CMK (cell line): ENCODE data around the gene CCL18.
"Not testable (repeated sequence)": the region's sequence is repeated elsewhere in the genome, so short reads cannot be mapped to it uniquely, and the experiment has no call there.

Experiments
- DNase-seq: peaks from one replicate; pipeline ENCODE4 v3.0.0-alpha.2; 2010; ENCODE audit warnings: low read depth

CCL18 gene

GRCh38 chr17:36104701-36105181 is 40.7 kb downstream of the CCL18 start:
- no peak for DNase-seq

DNA sequence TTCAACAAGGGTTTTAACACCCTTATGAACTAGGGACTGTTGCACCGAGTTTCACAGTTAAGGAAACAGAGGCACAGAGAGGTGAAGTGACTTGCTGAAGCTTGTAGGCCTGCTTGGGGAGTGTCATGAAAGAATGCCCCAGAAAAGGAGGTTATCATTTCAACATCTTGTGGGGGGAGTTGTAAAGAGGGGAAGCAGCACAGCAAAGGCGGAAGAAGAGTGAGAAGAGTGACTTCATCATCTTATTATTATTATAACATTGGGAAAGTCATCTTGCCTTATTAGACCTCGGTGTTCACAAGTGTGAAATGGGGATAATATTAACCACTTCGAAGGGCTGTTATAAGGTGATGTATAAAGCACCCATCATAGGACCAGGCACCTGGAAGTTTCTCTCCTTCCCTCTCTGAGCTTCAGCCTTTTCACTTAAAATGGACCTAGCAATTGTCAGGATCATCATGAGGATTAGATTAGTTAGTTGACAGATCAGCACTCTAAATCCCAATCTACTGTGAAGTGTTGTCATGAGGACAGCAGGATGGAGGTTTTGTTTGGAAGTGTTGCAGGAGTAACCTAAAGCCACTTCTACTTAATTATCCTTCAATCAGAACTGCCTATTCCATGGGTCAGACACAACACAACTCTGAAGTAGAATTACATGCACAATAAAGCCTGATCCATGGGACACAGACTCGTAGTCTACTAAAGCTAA is 41.9 kb downstream of the CCL18 start:
- no peak for DNase-seq

GRCh38 chr17:36106493-36106835 is 42.4 kb downstream of the CCL18 start:
- no peak for DNase-seq

DNA sequence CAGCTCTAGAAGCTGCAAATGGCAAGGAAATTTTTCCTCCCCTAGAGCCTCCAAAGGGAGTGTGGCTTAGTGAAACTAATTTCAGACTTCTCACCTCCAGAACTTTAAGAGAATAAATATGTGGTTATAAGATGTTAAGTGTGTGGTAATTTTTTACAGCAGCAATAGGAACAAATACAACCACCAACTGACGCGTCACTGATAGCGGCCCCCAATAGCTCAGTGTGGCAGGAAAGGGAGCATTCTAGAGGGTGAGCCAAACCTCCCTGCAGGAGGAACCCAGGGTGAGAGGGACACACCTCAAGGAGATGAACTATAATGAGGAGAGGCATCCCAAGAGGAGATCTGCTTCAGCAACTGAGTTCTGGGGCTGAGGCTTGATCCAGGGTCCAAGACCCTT is 43.6 kb downstream of the CCL18 start:
- no peak for DNase-seq

- DNase-seq, result not testable (repeated sequence)
These were observed 44.2 kb downstream of the CCL18 start for GRCh38 chr17:36108265-36108664.

DNA sequence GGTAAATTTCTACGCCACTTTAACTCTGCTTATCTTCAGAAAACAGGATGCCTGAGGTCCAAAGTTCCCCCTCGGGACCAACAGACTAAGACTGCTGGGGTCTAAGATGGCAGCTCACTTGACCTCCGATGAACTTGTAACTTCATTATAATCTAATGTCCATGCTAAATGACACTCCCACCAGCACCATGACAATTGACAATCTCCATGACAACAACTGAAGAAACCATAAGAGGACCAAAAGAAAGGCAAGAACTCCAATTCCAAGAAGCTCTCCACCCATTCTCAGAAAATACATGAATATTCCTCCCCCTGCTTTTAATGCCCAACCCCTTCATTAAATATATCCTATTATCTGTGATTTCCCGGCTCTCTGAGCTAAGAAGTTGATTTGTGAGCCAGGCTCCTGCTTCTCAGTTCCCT is 47.0 kb downstream of the CCL18 start:
- no peak for DNase-seq

DNA sequence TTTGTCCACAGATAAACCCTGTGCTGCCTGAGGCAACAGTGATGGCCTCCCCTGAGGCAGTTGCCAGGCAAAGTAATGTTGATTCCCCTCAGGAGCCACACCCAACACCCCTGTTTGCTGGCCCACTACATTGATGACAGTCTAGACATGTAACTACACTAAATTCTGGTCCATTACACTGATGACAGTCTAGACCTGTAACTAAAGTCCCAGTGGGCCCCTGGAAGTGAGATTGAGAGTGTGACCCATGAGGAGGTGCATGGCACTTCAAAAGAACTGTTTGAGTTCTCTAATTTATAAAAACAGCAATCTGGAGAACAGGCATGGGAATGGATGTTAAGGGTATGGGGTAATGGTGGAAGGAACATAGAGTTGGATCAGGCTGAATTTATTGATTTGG is 48.5 kb downstream of the CCL18 start:
- no peak for DNase-seq

GRCh38 chr17:36113131-36113530 is 49.1 kb downstream of the CCL18 start:
- DNase-seq, result not testable (repeated sequence)

DNA sequence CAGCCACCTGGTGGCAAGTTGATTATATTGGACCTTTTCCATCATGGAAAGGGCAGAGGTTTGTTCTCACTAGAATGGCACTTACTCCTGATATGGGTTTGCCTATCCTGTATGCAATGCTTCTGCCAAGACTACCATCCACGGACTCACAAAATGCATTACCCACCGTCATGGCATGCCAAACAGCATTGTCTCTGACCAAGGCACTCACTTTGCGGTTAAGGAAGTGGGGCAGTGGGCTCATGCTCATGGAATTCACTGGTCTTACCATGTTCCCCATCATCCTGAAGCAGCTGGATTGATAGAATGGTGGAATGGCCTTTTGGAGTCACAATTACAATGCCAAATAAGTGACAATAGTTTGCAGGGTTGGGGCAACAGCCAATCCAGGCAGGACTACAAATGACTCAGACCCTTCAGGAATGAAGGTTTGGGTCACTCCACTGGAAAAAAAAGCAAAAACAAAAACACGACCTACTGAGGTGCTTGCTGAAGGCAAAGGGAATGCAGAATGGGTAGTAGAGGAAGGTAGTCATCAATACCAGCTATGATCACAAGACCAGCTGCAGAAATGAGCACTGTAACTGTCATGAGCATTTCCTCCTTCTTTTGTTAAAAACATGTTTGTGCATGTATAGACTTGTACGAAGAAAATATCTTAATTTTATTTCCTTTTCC is 51.0 kb downstream of the CCL18 start:
- not testable (repeated sequence) for DNase-seq

- not testable (repeated sequence) for DNase-seq
These were observed 51.5 kb downstream of the CCL18 start for GRCh38 chr17:36115649-36115977.

GRCh38 chr17:36117505-36118382 is 53.7 kb downstream of the CCL18 start:
- DNase-seq, result no peak

DNA sequence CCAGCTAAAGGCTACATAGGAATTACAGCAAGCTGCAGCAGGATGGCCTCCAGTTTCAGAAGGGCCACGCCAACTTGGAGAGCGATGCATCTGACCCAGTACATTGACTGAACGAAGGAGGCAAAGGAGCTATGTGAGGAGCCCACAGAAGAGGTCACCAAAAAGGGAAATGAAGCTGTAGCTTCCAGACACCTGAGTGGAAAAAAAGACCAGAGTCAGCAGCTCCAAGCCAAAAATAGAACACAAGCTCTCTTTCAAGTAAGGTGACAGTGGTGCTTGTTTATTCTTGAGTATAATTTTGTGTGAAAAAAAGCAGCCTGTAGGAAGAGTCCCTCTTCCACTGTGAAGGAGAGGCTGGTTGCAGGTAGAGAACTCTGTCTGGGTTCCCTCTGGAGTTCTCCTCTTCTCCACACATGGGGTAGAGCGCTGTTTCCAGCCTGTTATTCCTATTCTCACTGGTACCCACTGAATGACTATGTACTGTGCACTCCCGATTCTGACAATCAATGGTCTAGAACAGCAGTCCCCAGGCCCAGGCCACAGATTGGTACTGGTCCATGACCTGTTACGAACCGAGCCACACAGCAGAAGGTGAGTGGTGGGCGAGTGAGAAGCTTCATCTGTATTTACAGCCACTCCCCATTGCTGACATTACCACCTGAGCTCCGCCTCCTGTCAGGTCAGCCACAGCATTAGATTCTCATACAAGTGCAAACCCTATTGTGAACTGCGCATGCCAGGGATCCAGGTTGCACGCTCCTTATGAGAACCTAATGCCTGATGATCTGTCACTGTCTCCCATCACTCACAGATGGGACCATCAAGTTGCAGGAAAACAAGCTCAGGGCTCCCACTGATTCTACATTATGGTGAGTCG is 54.6 kb downstream of the CCL18 start:
- no peak for DNase-seq

DNA sequence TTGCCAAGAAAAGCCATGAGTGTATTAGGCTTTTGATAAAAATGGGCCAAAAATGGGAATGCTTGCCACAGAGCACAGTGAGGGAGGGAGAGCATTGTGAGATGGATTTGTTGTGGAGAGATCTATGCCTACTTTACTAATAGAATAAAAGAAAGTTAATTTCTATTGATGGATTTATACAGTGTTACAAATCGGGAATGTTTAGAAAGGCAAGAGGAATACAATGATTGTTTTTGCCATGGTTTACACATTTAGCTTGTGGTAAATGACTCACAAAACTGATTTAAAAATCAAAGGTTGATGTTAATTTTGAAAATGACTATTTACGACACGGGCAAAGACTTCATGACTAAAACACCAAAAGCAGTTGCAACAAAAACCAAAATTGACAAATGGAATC is 56.1 kb downstream of the CCL18 start:
- DNase-seq, result no peak

DNA sequence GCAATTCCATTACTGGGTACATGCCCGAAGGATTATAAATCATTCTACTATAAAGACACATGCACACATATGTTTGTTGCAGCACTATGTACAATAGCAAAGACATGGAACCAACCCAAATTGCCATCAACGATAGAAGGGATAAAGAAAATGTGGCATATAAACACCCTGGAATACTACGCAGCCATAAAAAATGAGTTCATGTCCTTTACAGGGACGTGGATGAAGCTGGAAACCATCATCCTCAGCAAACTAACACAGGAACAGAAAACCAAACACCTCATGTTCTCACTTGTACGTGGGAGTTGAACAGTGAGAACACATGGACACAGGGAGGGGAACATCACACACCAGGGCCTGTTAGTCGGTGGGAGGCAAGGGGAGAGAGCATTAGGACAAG is 57.0 kb downstream of the CCL18 start:
- not testable (repeated sequence) for DNase-seq
